ENCODE data around the gene KAT7. TPM values are rescaled to one million over a fixed set of nuclear protein-coding genes. Genes with fewer than 3 reads are reported as not detected.

KAT7 gene
- total RNA-seq, 4 donors from 2014 or later: 22.8 to 42.8 (median 33.3) TPM

- TF ChIP-seq, protein P1, sequence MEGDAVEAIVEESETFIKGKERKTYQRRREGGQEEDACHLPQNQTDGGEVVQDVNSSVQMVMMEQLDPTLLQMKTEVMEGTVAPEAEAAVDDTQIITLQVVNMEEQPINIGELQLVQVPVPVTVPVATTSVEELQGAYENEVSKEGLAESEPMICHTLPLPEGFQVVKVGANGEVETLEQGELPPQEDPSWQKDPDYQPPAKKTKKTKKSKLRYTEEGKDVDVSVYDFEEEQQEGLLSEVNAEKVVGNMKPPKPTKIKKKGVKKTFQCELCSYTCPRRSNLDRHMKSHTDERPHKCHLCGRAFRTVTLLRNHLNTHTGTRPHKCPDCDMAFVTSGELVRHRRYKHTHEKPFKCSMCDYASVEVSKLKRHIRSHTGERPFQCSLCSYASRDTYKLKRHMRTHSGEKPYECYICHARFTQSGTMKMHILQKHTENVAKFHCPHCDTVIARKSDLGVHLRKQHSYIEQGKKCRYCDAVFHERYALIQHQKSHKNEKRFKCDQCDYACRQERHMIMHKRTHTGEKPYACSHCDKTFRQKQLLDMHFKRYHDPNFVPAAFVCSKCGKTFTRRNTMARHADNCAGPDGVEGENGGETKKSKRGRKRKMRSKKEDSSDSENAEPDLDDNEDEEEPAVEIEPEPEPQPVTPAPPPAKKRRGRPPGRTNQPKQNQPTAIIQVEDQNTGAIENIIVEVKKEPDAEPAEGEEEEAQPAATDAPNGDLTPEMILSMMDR (IDR thresholded peaks at IDR 0.05; ENCODE audit: low read depth): no peak
Measured at GRCh38 chr17:49762151-49762941, 26.1 kb upstream of the KAT7 start.

GRCh38 chr17:49763735-49764558 lies 24.5 kb upstream of the KAT7 start, which contains the start of gene FAM117A:
TSS of gene FAM117A (minus strand) at chr17:49764131. CDS start at chr17:49764087, 44 bp downstream.
- TF ChIP-seq, protein P1 (IDR thresholded peaks at IDR 0.05; ENCODE audit: low read depth): no peak

DNA sequence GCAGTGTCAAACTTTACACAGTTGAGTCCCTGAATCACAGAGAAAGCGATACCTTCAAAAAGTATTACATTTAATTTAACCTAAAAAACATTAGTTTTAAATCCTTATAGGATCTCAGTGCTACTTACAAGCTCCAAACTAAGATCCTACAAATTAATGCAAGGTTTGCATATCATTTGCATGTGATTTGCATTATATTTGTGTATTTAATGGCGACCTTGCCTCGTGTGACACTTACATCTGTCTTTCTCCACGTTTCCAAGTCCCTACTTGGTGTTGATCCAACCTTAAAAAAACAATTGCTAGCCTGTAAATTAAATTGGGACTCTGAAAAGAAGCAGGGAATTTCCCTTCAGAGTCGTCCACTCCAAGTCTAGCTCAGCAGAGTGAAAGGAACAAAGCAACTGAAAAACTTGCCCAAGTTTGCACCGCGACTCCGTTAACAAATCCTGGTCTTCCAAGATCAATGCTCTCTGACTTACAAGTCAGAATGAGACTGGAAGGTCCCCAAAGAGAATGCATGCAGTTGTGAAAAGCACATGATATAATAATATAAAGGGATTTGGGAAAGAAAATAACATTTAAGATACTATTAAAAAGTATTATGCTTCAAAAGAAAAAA lies 23.8 kb upstream of the KAT7 start:
- TF ChIP-seq, protein P1 (IDR thresholded peaks at IDR 0.05; ENCODE audit: low read depth): no peak

GRCh38 chr17:49766918-49767530 lies 21.5 kb upstream of the KAT7 start:
- TF ChIP-seq, protein P1 (IDR thresholded peaks at IDR 0.05; ENCODE audit: low read depth): no peak

DNA sequence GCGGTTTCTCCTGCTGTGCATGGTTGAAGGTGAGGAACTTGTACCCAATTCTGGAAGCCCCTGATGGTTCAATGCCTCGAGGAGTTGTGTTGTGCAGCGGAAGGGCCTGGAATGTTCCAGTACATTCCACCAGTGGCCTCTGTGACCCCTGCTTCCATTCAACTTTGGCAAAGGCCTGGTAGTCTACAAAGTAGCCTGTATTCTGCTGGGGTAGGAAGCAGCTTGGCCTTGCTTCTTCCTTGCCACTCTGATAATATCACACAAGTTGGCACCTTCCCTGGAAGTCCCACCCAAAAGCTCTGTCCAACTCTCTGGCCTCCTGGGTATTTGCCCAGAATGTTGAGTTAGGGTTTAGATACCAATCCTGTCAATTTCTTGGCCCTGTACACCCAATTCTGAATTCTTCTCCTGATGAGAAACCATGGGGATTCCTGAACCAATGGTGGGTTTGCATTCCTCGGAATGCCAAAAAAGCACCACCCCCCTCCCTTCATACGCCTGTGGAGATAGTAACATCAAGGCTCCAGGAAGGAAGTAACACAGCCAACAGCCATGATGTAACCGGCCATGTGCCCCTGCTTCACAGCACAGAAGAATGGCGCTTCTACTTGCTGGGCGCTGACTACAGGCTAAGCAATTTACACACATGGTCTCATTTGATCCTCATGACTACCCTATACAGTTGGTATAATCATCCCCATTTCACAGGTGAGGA lies 12.8 kb upstream of the KAT7 start:
- TF ChIP-seq, protein P1 (IDR thresholded peaks at IDR 0.05; ENCODE audit: low read depth): no peak

- TF ChIP-seq, protein P1 (IDR thresholded peaks at IDR 0.05; ENCODE audit: low read depth): no peak
Measured at GRCh38 chr17:49776551-49777300, 11.8 kb upstream of the KAT7 start.
